Activated CD8-positive, alpha-beta T cell treated with anti-CD3 and anti-CD28 coated beads for 36 hours (primary cell): ENCODE data around the gene MATN1. TPM values are rescaled to one million over a fixed set of nuclear protein-coding genes. Genes with fewer than 3 reads are reported as not detected.

Source experiments
- ATAC-seq: fragments of 200-7000 bp; cut with Tn5 transposase; one replicate; pipeline ENCODE4 v1.10.0; 2021; ENCODE audit warnings: mild to moderate bottlenecking, moderate library complexity
- CTCF ChIA-PET: fragments of 350-600 bp; sonication (Branson Sonifier 250); formaldehyde crosslinking; loops from one replicate; lab custom pipeline; 2021; ENCODE audit warnings: antibody characterized with exemption; lab: Charles Lee
- POLR2A ChIA-PET: fragments of 350-600 bp; sonication (Branson Sonifier 250); formaldehyde crosslinking; loops from one replicate; lab custom pipeline; 2021; ENCODE audit warnings: antibody characterized with exemption; lab: Charles Lee
- DNase-seq: peaks from one replicate; pipeline ENCODE4 v3.0.0-alpha.2; 2020
- H3K27ac Mint-ChIP-seq: one replicate; pipeline ENCODE4 v1.8.0; 2021; ENCODE audit warnings: mild to moderate bottlenecking, mixed read lengths
- H3K27me3 Mint-ChIP-seq: one replicate; pipeline ENCODE4 v1.8.0; 2021; ENCODE audit warnings: mixed read lengths
- H3K36me3 Mint-ChIP-seq: one replicate; pipeline ENCODE4 v1.8.0; 2021; ENCODE audit warnings: low read depth, mixed read lengths
- H3K4me1 Mint-ChIP-seq: one replicate; pipeline ENCODE4 v1.8.0; 2021; ENCODE audit warnings: low read depth, mixed read lengths
- H3K4me3 Mint-ChIP-seq: one replicate; pipeline ENCODE4 v1.8.0; 2021; ENCODE audit warnings: mild to moderate bottlenecking, moderate library complexity, mixed read lengths
- H3K9me3 Mint-ChIP-seq: one replicate; pipeline ENCODE4 v1.8.0; 2021; ENCODE audit warnings: mixed read lengths
- intact Hi-C: fragments of 100-400 bp; cut with micrococcal nuclease; formaldehyde crosslinking; loops from one replicate; pipeline ENCODE4 v1.10.0; 2022
- total RNA-seq, 2 experiments: library from RNA; stranded (reverse); gene quantifications; one replicate each; pipeline ENCODE4 v1.2.3, GENCODE V29; 2021
- TF ChIP-seq, protein P1 (sequence below): fragments of 200-600 bp; IDR thresholded peaks from one replicate; pipeline ENCODE4 v1.8.0; 2022; ENCODE audit warnings: antibody characterized with exemption, mild to moderate bottlenecking

The MATN1 gene
- total RNA-seq, 2 experiments from 2014 or later: 0.45 to 1.4 TPM

GRCh38 chr1:30704271-30704670 lies 19.1 kb downstream of the MATN1 start:
- POLR2A ChIA-PET: no interaction called here
- Mint-ChIP-seq H3K4me1 (no peaks in the 10 kb centered on the region), H3K27me3 (peaks cover 1% of the 10 kb centered on the region), H3K27ac (no peak overlapping the region), H3K36me3 (no peaks in the 10 kb centered on the region), H3K4me3 (no peak overlapping the region), H3K9me3 (no peaks in the 10 kb centered on the region)
- intact Hi-C loops: no loop called here
- DNase-seq: no peak
- CTCF ChIA-PET: no interaction called here
- TF ChIP-seq, protein P1, sequence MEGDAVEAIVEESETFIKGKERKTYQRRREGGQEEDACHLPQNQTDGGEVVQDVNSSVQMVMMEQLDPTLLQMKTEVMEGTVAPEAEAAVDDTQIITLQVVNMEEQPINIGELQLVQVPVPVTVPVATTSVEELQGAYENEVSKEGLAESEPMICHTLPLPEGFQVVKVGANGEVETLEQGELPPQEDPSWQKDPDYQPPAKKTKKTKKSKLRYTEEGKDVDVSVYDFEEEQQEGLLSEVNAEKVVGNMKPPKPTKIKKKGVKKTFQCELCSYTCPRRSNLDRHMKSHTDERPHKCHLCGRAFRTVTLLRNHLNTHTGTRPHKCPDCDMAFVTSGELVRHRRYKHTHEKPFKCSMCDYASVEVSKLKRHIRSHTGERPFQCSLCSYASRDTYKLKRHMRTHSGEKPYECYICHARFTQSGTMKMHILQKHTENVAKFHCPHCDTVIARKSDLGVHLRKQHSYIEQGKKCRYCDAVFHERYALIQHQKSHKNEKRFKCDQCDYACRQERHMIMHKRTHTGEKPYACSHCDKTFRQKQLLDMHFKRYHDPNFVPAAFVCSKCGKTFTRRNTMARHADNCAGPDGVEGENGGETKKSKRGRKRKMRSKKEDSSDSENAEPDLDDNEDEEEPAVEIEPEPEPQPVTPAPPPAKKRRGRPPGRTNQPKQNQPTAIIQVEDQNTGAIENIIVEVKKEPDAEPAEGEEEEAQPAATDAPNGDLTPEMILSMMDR: no peak
- ATAC-seq: no peak

- H3K27ac Mint-ChIP-seq: no peak overlapping the region
- intact Hi-C loops: no loop called here
- TF ChIP-seq, protein P1: no peak
- no peak for ATAC-seq
- no peaks in the 10 kb centered on the region for H3K36me3 Mint-ChIP-seq
- no peaks in the 10 kb centered on the region for H3K9me3 Mint-ChIP-seq
- no peak overlapping the region for H3K4me3 Mint-ChIP-seq
- H3K4me1 Mint-ChIP-seq: no peaks in the 10 kb centered on the region
- ChIA-PET POLR2A (no interaction called here), CTCF (no interaction called here)
- H3K27me3 Mint-ChIP-seq: no peaks in the 10 kb centered on the region
- no peak for DNase-seq
Measured at GRCh38 chr1:30702823-30703222, 20.6 kb downstream of the MATN1 start.

- TF ChIP-seq, protein P1: no peak
- H3K9me3 Mint-ChIP-seq: no peaks in the 10 kb centered on the region
- H3K4me1 Mint-ChIP-seq: no peaks in the 10 kb centered on the region
- no peak overlapping the region for H3K27ac Mint-ChIP-seq
- intact Hi-C loops: no loop called here
- H3K27me3 Mint-ChIP-seq: no peaks in the 10 kb centered on the region
- no peak for DNase-seq
- no peak overlapping the region for H3K4me3 Mint-ChIP-seq
- H3K36me3 Mint-ChIP-seq: no peaks in the 10 kb centered on the region
- ChIA-PET POLR2A (no interaction called here), CTCF (no interaction called here)
- no peak for ATAC-seq
Measured at GRCh38 chr1:30701258-30701633, 22.1 kb downstream of the MATN1 start.

DNA sequence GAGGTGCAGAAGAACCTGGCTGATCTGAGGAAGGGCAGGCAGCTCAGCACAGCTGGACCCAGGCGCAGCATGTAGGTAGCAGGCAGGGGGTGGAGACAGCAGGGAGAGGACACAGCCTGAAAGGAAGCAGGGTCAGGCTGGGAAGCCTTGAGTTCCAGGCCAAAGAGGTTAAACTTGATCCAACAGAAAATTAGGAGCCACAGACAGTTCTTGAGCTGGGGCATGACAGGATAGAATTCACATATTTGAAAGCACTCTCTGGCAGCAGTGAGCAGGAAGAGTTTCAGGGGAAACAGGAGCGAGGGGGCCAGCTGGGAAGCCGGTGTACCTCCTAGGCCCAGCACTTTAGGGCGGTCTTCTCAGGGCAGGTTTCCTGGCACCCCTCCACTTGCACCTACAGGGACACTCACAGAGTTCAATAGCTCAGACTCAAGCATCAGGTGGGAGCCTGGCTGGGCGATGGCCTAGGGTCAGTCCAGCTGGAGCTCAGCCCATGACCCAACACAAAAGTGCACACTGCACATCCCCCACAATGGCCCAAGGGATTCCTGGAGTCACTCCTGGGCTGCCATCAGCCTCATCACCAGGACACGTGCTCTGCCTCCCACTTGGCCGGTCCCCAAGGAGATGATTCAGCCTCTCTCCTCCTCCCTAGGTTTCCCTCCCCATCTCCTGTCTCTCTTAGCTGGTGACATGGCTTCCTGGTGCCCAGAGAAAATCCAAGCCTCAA lies 22.7 kb downstream of the MATN1 start:
- intact Hi-C loops: no loop called here
- CTCF ChIA-PET: no interaction called here

GRCh38 chr1:30699762-30700161 lies 23.6 kb downstream of the MATN1 start:
- H3K27me3 Mint-ChIP-seq: peaks cover 2% of the 10 kb centered on the region
- no peak overlapping the region for H3K27ac Mint-ChIP-seq
- no peaks in the 10 kb centered on the region for H3K9me3 Mint-ChIP-seq
- no peak overlapping the region for H3K4me3 Mint-ChIP-seq
- no peak for ATAC-seq
- intact Hi-C loops: no loop called here
- ChIA-PET CTCF (no interaction called here), POLR2A (no interaction called here)
- TF ChIP-seq, protein P1: no peak
- DNase-seq: no peak
- no peaks in the 10 kb centered on the region for H3K36me3 Mint-ChIP-seq
- no peaks in the 10 kb centered on the region for H3K4me1 Mint-ChIP-seq

More for the DNA sequence above, 22.7 kb downstream of the MATN1 start:
- POLR2A ChIA-PET: no interaction called here
- Mint-ChIP-seq H3K27me3 (no peaks in the 10 kb centered on the region), H3K27ac (no peak overlapping the region), H3K4me1 (no peaks in the 10 kb centered on the region), H3K9me3 (no peaks in the 10 kb centered on the region), H3K4me3 (no peak overlapping the region), H3K36me3 (no peaks in the 10 kb centered on the region)
- no peak for ATAC-seq
- TF ChIP-seq, protein P1: no peak
- no peak for DNase-seq
